Upper lobe of left lung (tissue), 4 donors: ENCODE results near the gene ADPRH.

ENCODE experiments used
- EP300 ChIP-seq, 4 donors: sonication (generic); formaldehyde crosslinking; IDR thresholded peaks; one replicate each; pipeline ENCODE4 v1.5.1; 2017; ENCODE audit warnings: antibody characterized with exemption in 4 of 4, control low read depth in 2 of 4
- POLR2A ChIP-seq, 4 donors: fragments of 450-650 bp; IDR thresholded peaks; one replicate each; pipeline ENCODE4 v1.5.1; 2016 to 2017; ENCODE audit warnings: antibody characterized with exemption in 4 of 4, mild to moderate bottlenecking in 2 of 4
- POLR2AphosphoS5 ChIP-seq, 2 donors: sonication (generic); formaldehyde crosslinking; IDR thresholded peaks; one replicate each; pipeline ENCODE4 v1.5.1; 2017; ENCODE audit warnings: antibody characterized with exemption in 2 of 2
- TF ChIP-seq, protein P1 (sequence below), 6 experiments: fragments of 450-650 bp in 4 of 6; fragments of 200-600 bp in 2 of 6; sonication (generic) in 2 of 6; IDR thresholded peaks; one replicate each; pipeline ENCODE4 v1.5.1; 2016 to 2019; ENCODE audit warnings: antibody characterized with exemption in 6 of 6

DNA sequence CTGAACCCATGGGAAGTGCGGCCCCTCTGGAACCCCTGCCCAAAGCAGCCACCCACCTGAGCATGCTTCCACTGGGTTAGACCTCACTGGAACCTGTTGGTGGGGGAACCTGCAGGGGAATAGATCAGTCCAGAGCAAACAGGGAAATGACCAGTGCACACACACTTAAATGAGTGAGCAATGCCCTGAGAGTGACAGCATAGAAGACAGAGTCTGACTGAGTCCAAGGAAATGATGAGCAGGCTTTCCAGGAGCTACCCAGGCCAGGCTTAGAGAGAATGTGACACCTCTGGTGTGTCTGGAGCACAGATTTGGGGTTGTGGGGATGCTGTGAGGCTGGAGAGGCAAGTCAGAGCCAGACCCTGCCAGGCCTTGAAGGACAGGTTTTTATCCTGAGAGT, 46.9 kb downstream of the ADPRH start:
- TF ChIP-seq, protein P1, sequence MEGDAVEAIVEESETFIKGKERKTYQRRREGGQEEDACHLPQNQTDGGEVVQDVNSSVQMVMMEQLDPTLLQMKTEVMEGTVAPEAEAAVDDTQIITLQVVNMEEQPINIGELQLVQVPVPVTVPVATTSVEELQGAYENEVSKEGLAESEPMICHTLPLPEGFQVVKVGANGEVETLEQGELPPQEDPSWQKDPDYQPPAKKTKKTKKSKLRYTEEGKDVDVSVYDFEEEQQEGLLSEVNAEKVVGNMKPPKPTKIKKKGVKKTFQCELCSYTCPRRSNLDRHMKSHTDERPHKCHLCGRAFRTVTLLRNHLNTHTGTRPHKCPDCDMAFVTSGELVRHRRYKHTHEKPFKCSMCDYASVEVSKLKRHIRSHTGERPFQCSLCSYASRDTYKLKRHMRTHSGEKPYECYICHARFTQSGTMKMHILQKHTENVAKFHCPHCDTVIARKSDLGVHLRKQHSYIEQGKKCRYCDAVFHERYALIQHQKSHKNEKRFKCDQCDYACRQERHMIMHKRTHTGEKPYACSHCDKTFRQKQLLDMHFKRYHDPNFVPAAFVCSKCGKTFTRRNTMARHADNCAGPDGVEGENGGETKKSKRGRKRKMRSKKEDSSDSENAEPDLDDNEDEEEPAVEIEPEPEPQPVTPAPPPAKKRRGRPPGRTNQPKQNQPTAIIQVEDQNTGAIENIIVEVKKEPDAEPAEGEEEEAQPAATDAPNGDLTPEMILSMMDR (IDR thresholded peaks at IDR 0.05) = no peak
- TF ChIP-seq POLR2A (IDR thresholded peaks at IDR 0.05) = no peak
- no peak for TF ChIP-seq POLR2AphosphoS5 (IDR thresholded peaks at IDR 0.05)
- no peak for TF ChIP-seq EP300 (IDR thresholded peaks at IDR 0.05)
